Measurements from ENCODE around the gene MLEC. TPM values are rescaled to one million over a fixed set of nuclear protein-coding genes. Genes with fewer than 3 reads are reported as not detected.

Gene MLEC
- total RNA-seq, 2 donors from 2014 or later: 188 to 195 TPM

DNA sequence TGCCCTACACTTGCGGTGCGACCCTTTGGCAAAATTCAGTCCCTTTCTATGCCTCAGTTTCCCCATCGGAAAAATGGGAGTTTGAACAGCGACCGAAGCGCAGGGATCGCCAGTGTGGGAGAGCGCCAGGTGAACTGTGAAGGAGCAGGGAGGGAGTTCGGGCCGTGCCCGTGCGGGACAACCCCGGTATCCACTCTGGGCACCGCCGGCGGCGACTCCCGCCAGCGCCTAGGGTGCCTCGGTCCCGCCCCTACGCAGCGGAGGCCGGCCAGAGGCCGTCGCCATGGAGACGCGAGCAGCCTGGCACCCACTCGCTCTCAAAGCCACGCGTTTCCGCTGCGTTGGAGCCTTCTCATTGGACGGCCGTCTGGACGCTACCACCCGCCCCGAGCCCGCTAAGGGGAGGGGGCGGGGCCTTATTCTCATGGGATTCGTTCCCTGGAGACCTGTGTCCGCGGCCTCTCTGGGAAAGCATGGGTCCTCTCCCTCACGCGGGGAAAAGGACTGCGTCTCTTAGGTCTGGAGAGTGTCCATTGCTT, 729 bp upstream of the MLEC start:
- H3K9me3 ChIP-seq (ENCODE audit: control insufficient read depth, low read length): no peaks in the 10 kb centered on the region
- H3K9me3 Mint-ChIP-seq: no peaks in the 10 kb centered on the region
- 0% methylated on average over 7 to 46 of the region's 46 CpGs for whole genome bisulfite sequencing, 2 experiments (ENCODE audit: insufficient coverage in 1 of 2, insufficient read length in 1 of 2)
- no peaks in the 10 kb centered on the region for H3K27me3 ChIP-seq (ENCODE audit: control insufficient read depth, insufficient read depth, low read length, poor library complexity, severe bottlenecking)
- H3K4me1 Mint-ChIP-seq: peaks cover 30% of the 10 kb centered on the region
- peak overlapping the region; percentile 93 for H3K4me3 ChIP-seq (ENCODE audit: low read length)
- H3K4me1 ChIP-seq (ENCODE audit: control insufficient read depth, insufficient read depth, low read length): no peaks in the 10 kb centered on the region
- H3K27me3 Mint-ChIP-seq (ENCODE audit: insufficient read depth): no peaks in the 10 kb centered on the region
- H3K4me3 Mint-ChIP-seq: peak overlapping the region; percentile 89
- H3K36me3 Mint-ChIP-seq (ENCODE audit: low read depth): no peaks in the 10 kb centered on the region
- H3K27ac ChIP-seq (ENCODE audit: low read depth, low read length): peak overlapping the region; percentile 96
- H3K36me3 ChIP-seq (ENCODE audit: control insufficient read depth, insufficient read depth, low read length): no peaks in the 10 kb centered on the region
- H3K27ac Mint-ChIP-seq: peak overlapping the region; percentile 95
- DNase-seq: peak; percentile 99
- TF ChIP-seq, protein P1, sequence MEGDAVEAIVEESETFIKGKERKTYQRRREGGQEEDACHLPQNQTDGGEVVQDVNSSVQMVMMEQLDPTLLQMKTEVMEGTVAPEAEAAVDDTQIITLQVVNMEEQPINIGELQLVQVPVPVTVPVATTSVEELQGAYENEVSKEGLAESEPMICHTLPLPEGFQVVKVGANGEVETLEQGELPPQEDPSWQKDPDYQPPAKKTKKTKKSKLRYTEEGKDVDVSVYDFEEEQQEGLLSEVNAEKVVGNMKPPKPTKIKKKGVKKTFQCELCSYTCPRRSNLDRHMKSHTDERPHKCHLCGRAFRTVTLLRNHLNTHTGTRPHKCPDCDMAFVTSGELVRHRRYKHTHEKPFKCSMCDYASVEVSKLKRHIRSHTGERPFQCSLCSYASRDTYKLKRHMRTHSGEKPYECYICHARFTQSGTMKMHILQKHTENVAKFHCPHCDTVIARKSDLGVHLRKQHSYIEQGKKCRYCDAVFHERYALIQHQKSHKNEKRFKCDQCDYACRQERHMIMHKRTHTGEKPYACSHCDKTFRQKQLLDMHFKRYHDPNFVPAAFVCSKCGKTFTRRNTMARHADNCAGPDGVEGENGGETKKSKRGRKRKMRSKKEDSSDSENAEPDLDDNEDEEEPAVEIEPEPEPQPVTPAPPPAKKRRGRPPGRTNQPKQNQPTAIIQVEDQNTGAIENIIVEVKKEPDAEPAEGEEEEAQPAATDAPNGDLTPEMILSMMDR (conservative IDR thresholded peaks at IDR 0.05): no peak
- H3K9ac ChIP-seq (ENCODE audit: extremely low read depth, low read length, poor library complexity, severe bottlenecking): peak overlapping the region; percentile 81

DNA sequence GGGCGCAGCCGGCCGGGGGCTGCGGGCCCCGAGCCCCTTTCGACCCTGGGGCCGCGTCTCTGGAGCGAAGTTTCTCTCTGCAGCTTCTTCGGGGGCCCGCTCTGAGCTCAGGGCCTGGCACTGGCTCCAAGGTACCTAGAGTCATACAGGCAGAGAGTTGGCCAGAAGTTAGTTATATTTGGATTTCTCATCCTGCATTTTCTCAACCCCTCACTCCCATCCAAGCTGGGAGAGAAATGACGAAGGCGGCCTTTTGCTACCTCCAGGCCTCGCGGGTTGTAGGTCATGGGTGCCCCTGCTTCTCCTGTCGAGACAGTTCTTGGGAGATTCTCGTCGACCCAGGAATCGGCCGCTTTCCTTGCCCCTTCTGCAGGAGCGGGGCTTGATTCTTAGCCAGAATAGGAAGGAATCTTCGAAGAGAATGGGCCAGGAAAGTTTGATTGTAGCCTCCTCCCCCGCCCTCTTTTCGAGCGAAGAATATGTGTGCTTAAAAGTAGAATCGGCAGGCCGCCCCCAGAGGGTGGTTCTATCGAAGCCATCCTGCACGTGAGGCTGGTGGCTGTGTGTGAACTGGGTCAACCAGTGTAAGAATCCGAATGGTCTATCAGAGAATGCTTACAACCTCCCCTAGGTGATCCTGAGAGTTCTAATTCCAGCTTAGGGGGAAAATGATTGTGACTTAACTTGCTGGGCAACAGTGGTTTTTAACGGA, 785 bp downstream of the MLEC start:
- H3K4me3 ChIP-seq (ENCODE audit: low read length): peak overlapping the region; percentile 93
- H3K4me1 ChIP-seq (ENCODE audit: control insufficient read depth, insufficient read depth, low read length): no peaks in the 10 kb centered on the region
- peak overlapping the region; percentile 89 for H3K4me3 Mint-ChIP-seq
- TF ChIP-seq, protein P1 (conservative IDR thresholded peaks at IDR 0.05): no peak
- H3K9me3 Mint-ChIP-seq: no peaks in the 10 kb centered on the region
- peak overlapping the region; percentile 59 for H3K27ac ChIP-seq (ENCODE audit: low read depth, low read length)
- H3K4me1 Mint-ChIP-seq: peaks cover 38% of the 10 kb centered on the region
- WGBS, 2 experiments (ENCODE audit: insufficient coverage in 1 of 2, insufficient read length in 1 of 2): 0 to 1% methylated on average over 15 to 31 of the region's 31 CpGs
- no peaks in the 10 kb centered on the region for H3K9me3 ChIP-seq (ENCODE audit: control insufficient read depth, low read length)
- peak; percentile 75 for DNase-seq
- peak overlapping the region; percentile 90 for H3K27ac Mint-ChIP-seq
- peaks cover 5% of the 10 kb centered on the region for H3K36me3 Mint-ChIP-seq (ENCODE audit: low read depth)
- H3K27me3 Mint-ChIP-seq (ENCODE audit: insufficient read depth): no peaks in the 10 kb centered on the region
- no peaks in the 10 kb centered on the region for H3K27me3 ChIP-seq (ENCODE audit: control insufficient read depth, insufficient read depth, low read length, poor library complexity, severe bottlenecking)
- peaks cover 3% of the 10 kb centered on the region for H3K36me3 ChIP-seq (ENCODE audit: control insufficient read depth, insufficient read depth, low read length)
- peak overlapping the region; percentile 77 for H3K9ac ChIP-seq (ENCODE audit: extremely low read depth, low read length, poor library complexity, severe bottlenecking)

DNA sequence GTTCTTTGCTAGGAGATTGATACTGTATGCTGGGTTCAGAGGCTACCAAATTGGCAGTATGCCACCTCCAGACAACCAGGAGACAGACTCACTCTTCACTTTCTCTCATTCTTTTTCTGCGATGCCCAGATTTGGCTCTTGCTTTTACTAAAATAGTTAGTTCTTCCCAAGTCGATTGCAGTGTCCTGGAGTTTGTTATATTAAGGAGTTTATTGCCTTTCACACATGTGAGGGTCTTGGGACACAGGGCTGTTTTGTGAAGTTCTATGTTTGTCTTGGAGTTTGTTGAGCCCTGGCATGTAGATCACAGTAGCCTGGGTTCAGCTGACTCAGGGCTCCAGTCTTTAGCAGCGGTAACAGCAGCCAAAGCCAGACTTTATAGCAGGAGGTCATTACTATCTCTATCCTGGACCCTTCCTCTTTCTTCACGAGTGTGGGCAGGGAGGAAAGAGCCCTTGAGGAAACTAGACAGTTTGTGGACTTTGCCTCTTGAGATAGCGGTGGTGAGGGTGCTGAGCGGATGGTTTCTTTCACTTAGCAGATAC, 1.6 kb downstream of the MLEC start:
- Mint-ChIP-seq H3K9me3 (no peaks in the 10 kb centered on the region), H3K4me1 (peaks cover 42% of the 10 kb centered on the region), H3K27me3 (ENCODE audit: insufficient read depth) (no peaks in the 10 kb centered on the region), H3K4me3 (peak overlapping the region; percentile 89), H3K36me3 (ENCODE audit: low read depth) (peaks cover 9% of the 10 kb centered on the region), H3K27ac (peak overlapping the region; percentile 60)
- no peaks in the 10 kb centered on the region for H3K27me3 ChIP-seq (ENCODE audit: control insufficient read depth, insufficient read depth, low read length, poor library complexity, severe bottlenecking)
- H3K27ac ChIP-seq (ENCODE audit: low read depth, low read length): no peak overlapping the region
- TF ChIP-seq, protein P1 (conservative IDR thresholded peaks at IDR 0.05): no peak
- H3K9me3 ChIP-seq (ENCODE audit: control insufficient read depth, low read length): no peaks in the 10 kb centered on the region
- peak overlapping the region; percentile 77 for H3K9ac ChIP-seq (ENCODE audit: extremely low read depth, low read length, poor library complexity, severe bottlenecking)
- no peaks in the 10 kb centered on the region for H3K4me1 ChIP-seq (ENCODE audit: control insufficient read depth, insufficient read depth, low read length)
- DNase-seq: no peak
- WGBS, 2 experiments (ENCODE audit: insufficient coverage in 1 of 2, insufficient read length in 1 of 2): 10 to 33% methylated on average over 2 to 6 of the region's 6 CpGs
- peaks cover 11% of the 10 kb centered on the region for H3K36me3 ChIP-seq (ENCODE audit: control insufficient read depth, insufficient read depth, low read length)
- H3K4me3 ChIP-seq (ENCODE audit: low read length): peak overlapping the region; percentile 93

All from endodermal cell (in vitro differentiated cells).